GM18861 (cell line): ENCODE results near the gene CELF5.

Experiments used
- ATAC-seq: cut with Tn5 transposase; IDR thresholded peaks from one replicate; pipeline ENCODE4 v1.9.1; 2021; ENCODE audit not compliant: unreplicated experiment

Gene CELF5

GRCh38 chr19:3270902-3271301 lies 46.4 kb downstream of the CELF5 start:
- no peak for ATAC-seq

- no peak for ATAC-seq
Observed at GRCh38 chr19:3272401-3272931, 48.0 kb downstream of the CELF5 start.

GRCh38 chr19:3272952-3273351 lies 48.5 kb downstream of the CELF5 start:
- no peak for ATAC-seq

GRCh38 chr19:3274245-3274941 lies 49.9 kb downstream of the CELF5 start:
- ATAC-seq = no peak

GRCh38 chr19:3274942-3275582 lies 50.6 kb downstream of the CELF5 start:
- ATAC-seq = no peak

- no peak for ATAC-seq
Observed at GRCh38 chr19:3275583-3276340, 51.3 kb downstream of the CELF5 start.

- no peak for ATAC-seq
Observed at GRCh38 chr19:3276341-3276799, 51.9 kb downstream of the CELF5 start.

GRCh38 chr19:3277649-3278048 lies 53.2 kb downstream of the CELF5 start:
- ATAC-seq = no peak

- no peak for ATAC-seq
Observed at GRCh38 chr19:3278294-3278693, 53.8 kb downstream of the CELF5 start.

GRCh38 chr19:3278749-3279148 lies 54.3 kb downstream of the CELF5 start:
- ATAC-seq = no peak

- ATAC-seq = no peak
Observed at GRCh38 chr19:3279306-3279705, 54.8 kb downstream of the CELF5 start.

GRCh38 chr19:3281026-3281425 lies 56.6 kb downstream of the CELF5 start:
- no peak for ATAC-seq

GRCh38 chr19:3282155-3282554 lies 57.7 kb downstream of the CELF5 start:
- no peak for ATAC-seq

- no peak for ATAC-seq
Observed at GRCh38 chr19:3282564-3282963, 58.1 kb downstream of the CELF5 start.

GRCh38 chr19:3283246-3283751 lies 58.8 kb downstream of the CELF5 start:
- ATAC-seq = no peak

- ATAC-seq = no peak
Observed at GRCh38 chr19:3283886-3284657, 59.6 kb downstream of the CELF5 start.

GRCh38 chr19:3284759-3285646 lies 60.5 kb downstream of the CELF5 start:
- no peak for ATAC-seq

GRCh38 chr19:3285647-3286176 lies 61.3 kb downstream of the CELF5 start:
- no peak for ATAC-seq

- ATAC-seq = no peak
Observed at GRCh38 chr19:3287814-3288213, 63.4 kb downstream of the CELF5 start.
